Keratinocyte (primary cell): ENCODE results near the gene PRSS50. TPM values are rescaled to one million over a fixed set of nuclear protein-coding genes. Genes with fewer than 3 reads are reported as not detected.

ENCODE experiments used
- DNase-seq: peaks from one replicate; pipeline ENCODE4 v3.0.0-alpha.2; 2011; ENCODE audit warnings: low read depth, missing footprints, low spot score
- FAIRE-seq: peaks from 2 replicates; lab custom pipeline; 2011; peaks lifted over from hg19 to GRCh38; lab: Jason Lieb, UNC
- H2AFZ ChIP-seq: 2 replicates; pipeline ENCODE4 v1.6.0; 2012; ENCODE audit warnings: low read length, control low read depth, inconsistent platforms; ENCODE audit not compliant: control insufficient read depth
- H3K27ac ChIP-seq: 2 replicates; pipeline ENCODE4 v1.5.1; 2011; ENCODE audit warnings: low read length; ENCODE audit not compliant: control insufficient read depth, insufficient read depth
- H3K27me3 ChIP-seq: 3 replicates; pipeline ENCODE4 v1.6.0; 2011; ENCODE audit warnings: low read length; ENCODE audit not compliant: control insufficient read depth, insufficient read depth; ENCODE audit errors: extremely low read depth
- H3K36me3 ChIP-seq, 2 experiments: 2 replicates in 1 of 2; 3 replicates in 1 of 2; pipeline ENCODE4 v1.5.1; 2011; ENCODE audit warnings: low read length in 2 of 2, mild to moderate bottlenecking in 1 of 2; ENCODE audit not compliant: control insufficient read depth in 2 of 2, insufficient read depth in 2 of 2; ENCODE audit errors: extremely low read depth in 1 of 2
- H3K4me1 ChIP-seq: 3 replicates; pipeline ENCODE4 v1.5.1; 2011; ENCODE audit warnings: low read length; ENCODE audit not compliant: control insufficient read depth, insufficient read depth; ENCODE audit errors: extremely low read depth
- H3K4me2 ChIP-seq: 3 replicates; pipeline ENCODE4 v1.6.0; 2011; ENCODE audit warnings: low read depth, low read length; ENCODE audit not compliant: control insufficient read depth, insufficient read depth; ENCODE audit errors: extremely low read depth
- H3K4me3 ChIP-seq, 3 experiments: fragments of 200-600 bp in 1 of 3; sonication (generic) in 1 of 3; 2 replicates in 2 of 3; 3 replicates in 1 of 3; pipeline ENCODE4 v1.5.1; 2011 to 2016; ENCODE audit warnings: low read length in 3 of 3, mild to moderate bottlenecking in 3 of 3, control low read depth in 2 of 3, inconsistent platforms in 1 of 3, low read depth in 1 of 3, mixed read lengths in 1 of 3, mixed run types in 1 of 3, moderate library complexity in 1 of 3; ENCODE audit not compliant: control insufficient read depth in 2 of 3, insufficient read depth in 2 of 3; ENCODE audit errors: extremely low read depth in 1 of 3
- H3K79me2 ChIP-seq: 2 replicates; pipeline ENCODE4 v1.6.0; 2012; ENCODE audit warnings: low read length; ENCODE audit not compliant: control insufficient read depth, insufficient read depth
- H3K9ac ChIP-seq: 3 replicates; pipeline ENCODE4 v1.6.0; 2011; ENCODE audit warnings: low read length; ENCODE audit not compliant: control insufficient read depth, insufficient read depth; ENCODE audit errors: extremely low read depth
- H3K9me1 ChIP-seq: 3 replicates; pipeline ENCODE4 v1.6.0; 2011; ENCODE audit warnings: low read length; ENCODE audit not compliant: control insufficient read depth, insufficient read depth; ENCODE audit errors: extremely low read depth
- H3K9me3 ChIP-seq: 2 replicates; pipeline ENCODE4 v1.5.1; 2012; ENCODE audit warnings: low read depth, low read length; ENCODE audit not compliant: control insufficient read depth
- H4K20me1 ChIP-seq: 3 replicates; pipeline ENCODE4 v1.6.0; 2011; ENCODE audit warnings: low read length; ENCODE audit not compliant: control insufficient read depth, insufficient read depth; ENCODE audit errors: extremely low read depth
- CTCF ChIP-seq, 3 experiments: IDR thresholded peaks in 1 of 3; conservative IDR thresholded peaks in 1 of 3; optimal IDR thresholded peaks in 1 of 3; 2 replicates in 2 of 3; 3 replicates in 1 of 3; pipeline versions ENCODE3 to v1.5.1; 2011; ENCODE audit warnings: low read length in 3 of 3, mild to moderate bottlenecking in 3 of 3, moderate library complexity in 2 of 3, control low read depth in 1 of 3, inconsistent platforms in 1 of 3; ENCODE audit not compliant: insufficient read depth in 2 of 3; ENCODE audit errors: extremely low read depth in 1 of 3
- EZH2 ChIP-seq: IDR thresholded peaks from one replicate; pipeline ENCODE4 v1.6.1; 2012; ENCODE audit warnings: inconsistent platforms, mild to moderate bottlenecking, low read length, moderate library complexity
- dilution Hi-C: fragments of 300-500 bp; cut with MboI; formaldehyde crosslinking; loops from one replicate; pipeline ENCODE4 v1.7.0; 2020; ENCODE audit warnings: low sequenced_read_pairs; ENCODE audit not compliant: extremely low pct_ligation_motif_present
- polyA plus RNA-seq, 5 experiments: library from polyadenylated mRNA; depleted of rRNA in 3 of 5; stranded (reverse) in 3 of 5; stranded (forward) in 1 of 5; unstranded in 1 of 5; fragments of >200 nt; gene quantifications; 1 replicate in 1 of 5; 2 replicates in 3 of 5; 3 replicates in 1 of 5; pipeline versions ENCODE4 v1.2.1 to v1.2.3, GENCODE V29; 2011 to 2012; ENCODE audit warnings: missing spikeins in 2 of 5, low read depth in 1 of 5, low replicate concordance in 1 of 5

PRSS50 gene
- polyA plus RNA-seq, 1 donor (not counting 4 experiments of a cell fraction or from before 2014, with no cell fraction given), result not detected

GRCh38 chr3:46725621-46726314, 8.1 kb upstream of the PRSS50 start:
- Histone ChIP-seq H3K4me2 (no peak overlapping the region), H3K27me3 (peaks cover 4% of the 10 kb centered on the region), H3K9me3 (no peaks in the 10 kb centered on the region), H3K27ac (no peak overlapping the region), H3K9me1 (no peaks in the 10 kb centered on the region), H3K4me1 (no peaks in the 10 kb centered on the region), H3K4me3 (no peak overlapping the region), H3K79me2 (no peaks in the 10 kb centered on the region), H3K36me3 (no peaks in the 10 kb centered on the region), H4K20me1 (no peaks in the 10 kb centered on the region), H3K9ac (no peak overlapping the region), H2AFZ (no peak overlapping the region)
- dilution Hi-C loops, result no loop called here
- TF ChIP-seq EZH2 (no peak), CTCF (optimal IDR thresholded peaks at IDR 0.05 in 1 of 3, IDR thresholded peaks at IDR 0.05 in 1 of 3, conservative IDR thresholded peaks at IDR 0.05 in 1 of 3; ENCODE audit: extremely low read depth in 1 of 3, insufficient read depth in 2 of 3, low read length in 3 of 3) (no peak)
- DNase-seq (no peak), FAIRE-seq (no peak)

GRCh38 chr3:46724424-46724823, 6.8 kb upstream of the PRSS50 start:
- Histone ChIP-seq H4K20me1 (no peaks in the 10 kb centered on the region), H3K4me1 (no peaks in the 10 kb centered on the region), H3K27me3 (peaks cover 9% of the 10 kb centered on the region), H3K4me3 (no peak overlapping the region), H3K79me2 (no peaks in the 10 kb centered on the region), H3K9ac (no peak overlapping the region), H3K9me3 (no peaks in the 10 kb centered on the region), H2AFZ (no peak overlapping the region), H3K9me1 (no peaks in the 10 kb centered on the region), H3K27ac (no peak overlapping the region), H3K36me3 (no peaks in the 10 kb centered on the region), H3K4me2 (no peak overlapping the region)
- dilution Hi-C loops, result no loop called here
- FAIRE-seq, result no peak
- TF ChIP-seq CTCF (optimal IDR thresholded peaks at IDR 0.05 in 1 of 3, IDR thresholded peaks at IDR 0.05 in 1 of 3, conservative IDR thresholded peaks at IDR 0.05 in 1 of 3; ENCODE audit: extremely low read depth in 1 of 3, insufficient read depth in 2 of 3, low read length in 3 of 3), result no peak
- TF ChIP-seq EZH2, result no peak
- DNase-seq, result no peak
